ENCODE data around the gene ATP13A3.

GRCh38 chr3:194507571-194507970 is 20.8 kb upstream of the ATP13A3 start:
- TF ChIP-seq GATA2 (IDR thresholded peaks at IDR 0.05; ENCODE audit: low read depth, low read length), result no peak
- no peak for TF ChIP-seq GATA3 (IDR thresholded peaks at IDR 0.05; ENCODE audit: low read depth, low read length)

Measured in SH-SY5Y (cell line).